ENCODE measurements around the gene TRABD2B. TPM values are rescaled to one million over a fixed set of nuclear protein-coding genes. Genes with fewer than 3 reads are reported as not detected.

The TRABD2B gene
- total and polyA plus RNA-seq, 7 donors, result 0.08 to 0.76 (median 0.42) TPM

DNA sequence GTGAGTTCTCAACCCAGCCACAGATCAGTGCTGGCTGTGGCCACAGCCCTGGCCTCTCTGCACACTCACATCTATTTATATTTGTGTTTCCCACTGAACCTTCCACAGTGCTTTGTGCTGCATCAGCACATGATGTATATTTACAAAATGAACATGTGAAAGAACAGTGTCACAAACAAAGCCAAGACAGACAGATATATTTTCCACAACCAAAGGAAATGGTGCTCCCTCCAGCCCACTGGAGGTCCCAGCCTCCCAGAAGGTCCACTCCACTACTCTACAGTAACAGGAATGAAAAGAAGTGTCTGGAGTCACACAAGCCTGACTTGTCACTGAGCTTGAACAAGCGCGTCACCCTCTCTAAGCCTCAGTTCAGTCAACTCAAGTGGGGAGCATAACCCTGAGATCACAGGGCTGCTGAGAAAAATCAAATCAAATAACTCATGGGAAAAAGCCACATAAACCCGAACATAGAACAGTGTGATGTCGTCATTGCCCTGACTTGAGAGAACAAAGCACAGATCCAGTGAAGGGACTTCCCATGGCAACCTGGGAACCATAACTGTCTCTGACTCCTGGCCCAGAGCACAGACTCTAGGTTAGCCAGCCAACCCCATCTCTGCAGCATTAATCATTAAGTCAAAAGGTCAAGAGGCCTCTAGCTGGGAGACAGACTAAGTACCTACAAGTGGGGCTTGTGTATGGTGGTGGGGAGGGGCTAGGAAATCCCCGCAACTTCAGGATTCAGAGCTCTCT, 121.2 kb downstream of the TRABD2B start:
- Histone ChIP-seq H3K9me3 (no peaks in the 10 kb centered on the region), H3K27me3 (ENCODE audit: insufficient read depth in 3 of 3, low read length in 2 of 3) (no peaks in the 10 kb centered on the region), H3K4me3 (no peak overlapping the region), H3K4me1 (no peaks in the 10 kb centered on the region), H3K27ac (no peak overlapping the region), H3K36me3 (ENCODE audit: insufficient read depth in 1 of 2, low read depth in 1 of 2) (no peaks in the 10 kb centered on the region)
- TF ChIP-seq, protein P1, sequence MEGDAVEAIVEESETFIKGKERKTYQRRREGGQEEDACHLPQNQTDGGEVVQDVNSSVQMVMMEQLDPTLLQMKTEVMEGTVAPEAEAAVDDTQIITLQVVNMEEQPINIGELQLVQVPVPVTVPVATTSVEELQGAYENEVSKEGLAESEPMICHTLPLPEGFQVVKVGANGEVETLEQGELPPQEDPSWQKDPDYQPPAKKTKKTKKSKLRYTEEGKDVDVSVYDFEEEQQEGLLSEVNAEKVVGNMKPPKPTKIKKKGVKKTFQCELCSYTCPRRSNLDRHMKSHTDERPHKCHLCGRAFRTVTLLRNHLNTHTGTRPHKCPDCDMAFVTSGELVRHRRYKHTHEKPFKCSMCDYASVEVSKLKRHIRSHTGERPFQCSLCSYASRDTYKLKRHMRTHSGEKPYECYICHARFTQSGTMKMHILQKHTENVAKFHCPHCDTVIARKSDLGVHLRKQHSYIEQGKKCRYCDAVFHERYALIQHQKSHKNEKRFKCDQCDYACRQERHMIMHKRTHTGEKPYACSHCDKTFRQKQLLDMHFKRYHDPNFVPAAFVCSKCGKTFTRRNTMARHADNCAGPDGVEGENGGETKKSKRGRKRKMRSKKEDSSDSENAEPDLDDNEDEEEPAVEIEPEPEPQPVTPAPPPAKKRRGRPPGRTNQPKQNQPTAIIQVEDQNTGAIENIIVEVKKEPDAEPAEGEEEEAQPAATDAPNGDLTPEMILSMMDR (IDR thresholded peaks at IDR 0.05), result no peak
- WGBS, 3 donors, result 69 to 76% (median 72%) methylated on average over 5 of the region's 5 CpGs
- ATAC-seq (peak in 1 of 4 donors; percentile 16), DNase-seq (no peak)
- intact Hi-C loops (cut with DNase I), result no loop called here

DNA sequence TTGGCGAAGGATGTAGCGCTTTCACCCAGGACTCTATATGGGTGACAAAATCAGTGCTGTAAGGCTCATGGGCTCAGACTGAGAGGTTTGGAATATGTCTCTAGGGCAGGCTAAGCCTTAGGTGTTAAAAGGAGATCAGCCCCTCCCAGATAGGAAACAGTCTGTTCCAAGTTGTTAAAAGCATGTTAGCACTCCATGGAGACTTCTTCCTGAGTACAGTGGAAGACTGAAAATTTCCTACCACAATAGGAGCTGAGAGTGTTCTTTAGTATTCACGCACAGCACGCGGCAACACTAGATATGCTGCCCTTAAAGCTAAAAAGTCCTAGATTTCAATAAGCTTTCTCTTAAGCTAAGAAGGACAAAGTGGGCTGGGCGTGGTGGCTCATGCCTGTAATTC, 122.1 kb downstream of the TRABD2B start:
- intact Hi-C loops (cut with DNase I), result no loop called here
- WGBS, 3 donors, result 78 to 81% (median 79%) methylated on average over 6 of the region's 6 CpGs
- Histone ChIP-seq H3K4me3 (no peak overlapping the region), H3K36me3 (ENCODE audit: insufficient read depth in 1 of 2, low read depth in 1 of 2) (no peaks in the 10 kb centered on the region), H3K27me3 (ENCODE audit: insufficient read depth in 3 of 3, low read length in 2 of 3) (no peaks in the 10 kb centered on the region), H3K27ac (no peak overlapping the region), H3K4me1 (no peaks in the 10 kb centered on the region), H3K9me3 (no peaks in the 10 kb centered on the region)
- ATAC-seq (no peak), DNase-seq (no peak)
- TF ChIP-seq, protein P1 (IDR thresholded peaks at IDR 0.05), result no peak

DNA sequence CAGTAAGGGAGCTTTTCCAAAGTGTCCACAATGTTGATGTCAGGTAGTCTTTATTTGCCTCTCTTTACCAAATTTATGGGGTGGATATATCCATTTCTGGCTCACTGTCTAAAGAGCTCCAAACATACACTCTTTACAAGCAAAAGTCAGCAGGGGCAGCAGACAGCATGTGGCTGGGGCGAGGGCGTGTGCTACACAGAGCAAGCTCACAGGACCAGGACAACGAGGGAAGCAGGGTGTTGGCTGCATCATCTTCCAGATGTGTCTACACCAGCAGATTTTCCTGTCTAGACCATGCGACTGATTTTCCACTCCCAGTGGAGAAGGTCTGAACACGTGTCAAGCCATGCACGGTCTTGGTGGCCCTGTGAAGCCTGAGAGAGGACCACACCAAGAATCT, 123.8 kb downstream of the TRABD2B start:
- no peak for DNase-seq
- intact Hi-C loops (cut with DNase I), result no loop called here
- Histone ChIP-seq H3K27ac (no peak overlapping the region), H3K4me1 (no peaks in the 10 kb centered on the region), H3K36me3 (ENCODE audit: insufficient read depth in 1 of 2, low read depth in 1 of 2) (no peaks in the 10 kb centered on the region), H3K4me3 (no peak overlapping the region), H3K9me3 (no peaks in the 10 kb centered on the region), H3K27me3 (ENCODE audit: insufficient read depth in 3 of 3, low read length in 2 of 3) (no peaks in the 10 kb centered on the region)
- TF ChIP-seq, protein P1 (IDR thresholded peaks at IDR 0.05), result no peak
- no peak for ATAC-seq
- 63 to 69% (median 64%) methylated on average over 6 of the region's 6 CpGs for WGBS, 3 donors

DNA sequence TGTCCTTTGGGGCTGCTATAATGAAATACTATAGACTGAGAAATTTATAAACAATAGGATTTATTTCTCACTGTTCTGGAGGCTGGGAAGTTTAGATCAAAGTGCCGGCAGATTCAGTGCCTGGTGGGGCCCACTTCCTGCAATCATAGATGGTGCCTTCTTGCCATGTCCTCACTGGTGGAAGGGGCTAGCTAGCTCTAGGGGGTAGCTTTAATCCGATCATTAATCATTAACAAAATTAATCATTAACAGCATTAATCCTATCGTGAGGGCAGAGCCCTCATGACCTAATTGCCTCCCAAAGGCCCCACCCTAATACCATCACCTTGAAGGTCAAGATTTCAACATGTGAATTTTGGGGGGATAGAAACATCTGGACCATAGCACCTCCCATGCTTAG, 124.3 kb downstream of the TRABD2B start:
- ATAC-seq (no peak), DNase-seq (no peak)
- no peaks in the 10 kb centered on the region for H3K27me3 ChIP-seq (ENCODE audit: insufficient read depth in 3 of 3, low read length in 2 of 3)
- TF ChIP-seq, protein P1 (IDR thresholded peaks at IDR 0.05), result no peak
- H3K4me1 ChIP-seq, result no peaks in the 10 kb centered on the region
- no peaks in the 10 kb centered on the region for H3K9me3 ChIP-seq
- intact Hi-C loops (cut with DNase I), result no loop called here
- WGBS, 3 donors, result 78 to 97% (median 90%) methylated on average over 3 of the region's 3 CpGs
- H3K4me3 ChIP-seq, result no peak overlapping the region
- H3K27ac ChIP-seq, result no peak overlapping the region
- no peaks in the 10 kb centered on the region for H3K36me3 ChIP-seq (ENCODE audit: insufficient read depth in 1 of 2, low read depth in 1 of 2)

All from psoas muscle (tissue), 8 donors.